HG02678 (cell line): ENCODE results near the gene AK2.
"Not testable (repeated sequence)": the region's sequence is repeated elsewhere in the genome, so short reads cannot be mapped to it uniquely, and the experiment has no call there.

Experiments used
- ATAC-seq: cut with Tn5 transposase; IDR thresholded peaks from one replicate; pipeline ENCODE4 v1.9.1; 2021; ENCODE audit warnings: mild to moderate bottlenecking, moderate library complexity; ENCODE audit not compliant: unreplicated experiment

AK2 gene

GRCh38 chr1:32978854-32979253, 57.8 kb downstream of the AK2 start:
- no peak for ATAC-seq

DNA sequence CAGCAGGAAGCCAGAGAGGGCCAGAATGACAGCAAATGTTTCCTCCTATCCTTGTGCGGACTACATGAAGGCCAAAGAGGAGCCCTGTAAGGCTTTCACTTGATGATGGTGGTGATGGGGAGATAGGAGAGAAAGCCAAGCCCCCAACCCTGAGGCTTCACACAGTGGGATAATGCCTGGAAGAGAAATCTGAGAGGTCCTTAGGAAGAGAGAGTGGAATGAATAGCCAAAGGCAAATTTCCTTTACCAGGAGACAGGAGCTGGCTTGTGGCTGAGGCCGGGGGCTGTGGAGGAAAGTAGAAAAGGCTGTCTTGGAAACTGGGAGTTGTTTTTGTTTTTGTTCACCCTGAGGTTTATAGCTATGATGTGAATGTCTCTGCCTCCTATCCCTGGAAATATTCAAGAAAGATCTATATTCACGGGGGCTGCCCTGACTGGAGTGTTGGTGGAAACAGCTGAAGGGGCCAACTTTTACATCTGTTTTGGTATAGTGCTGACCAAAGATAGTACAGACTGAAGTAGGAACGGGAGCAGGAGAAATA, 59.1 kb downstream of the AK2 start:
- ATAC-seq: no peak

GRCh38 chr1:32975055-32975454, 61.6 kb downstream of the AK2 start:
- not testable (repeated sequence) for ATAC-seq

- ATAC-seq: not testable (repeated sequence)
Observed at GRCh38 chr1:32973458-32973857, 63.2 kb downstream of the AK2 start.

DNA sequence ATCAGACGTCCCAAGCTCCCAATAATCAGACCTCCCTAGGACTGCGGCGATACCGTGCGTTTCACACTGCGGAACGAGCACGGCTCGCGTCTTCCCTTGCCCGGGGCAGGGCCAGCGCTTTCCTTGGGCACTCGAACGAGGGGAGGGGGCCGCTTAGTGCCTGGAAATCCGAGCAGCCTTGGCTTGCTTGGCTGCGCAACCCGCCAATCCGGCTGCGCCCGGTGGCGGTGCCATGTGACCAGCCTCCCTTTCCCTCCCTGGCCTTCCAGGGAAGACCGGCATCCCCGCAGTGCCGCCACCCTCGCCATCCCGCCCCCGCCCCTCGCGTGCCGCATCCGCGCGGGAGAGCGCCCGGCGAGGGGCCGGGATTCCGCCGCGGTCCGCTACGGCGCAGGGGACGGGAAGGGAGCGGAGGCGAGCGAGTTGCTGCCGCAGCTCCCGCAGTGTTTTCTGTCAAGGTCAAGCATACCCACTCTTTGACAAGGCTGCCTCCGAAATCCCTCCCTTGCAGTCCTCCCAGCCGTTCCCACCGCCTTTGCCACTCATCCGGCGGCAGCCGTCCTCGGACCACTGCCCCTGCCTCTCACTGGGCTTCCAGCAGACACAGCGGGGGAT, 63.8 kb downstream of the AK2 start:
- no peak for ATAC-seq

- ATAC-seq: no peak
Observed at GRCh38 chr1:32971576-32971975, 65.1 kb downstream of the AK2 start.

GRCh38 chr1:32971156-32971555, 65.5 kb downstream of the AK2 start:
- no peak for ATAC-seq

DNA sequence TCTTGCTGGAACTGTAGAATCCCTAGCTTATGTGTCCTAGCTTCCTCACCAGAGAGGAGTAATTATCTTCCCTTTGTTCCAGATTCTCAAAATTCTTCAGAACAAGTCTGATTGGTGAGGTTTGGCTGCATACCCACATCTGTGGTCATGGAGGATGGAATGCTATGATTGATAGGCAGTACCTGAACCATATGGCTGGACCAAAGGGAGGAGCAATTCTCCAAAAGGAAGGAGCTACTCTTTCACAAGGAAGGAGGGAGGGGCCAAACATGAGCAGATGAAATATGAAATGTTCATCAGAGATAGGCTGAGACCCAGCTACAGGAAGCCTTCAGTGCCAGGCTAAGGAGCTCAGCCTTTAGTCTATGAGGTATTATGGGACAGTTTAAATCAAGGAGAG, 67.1 kb downstream of the AK2 start:
- no peak for ATAC-seq

DNA sequence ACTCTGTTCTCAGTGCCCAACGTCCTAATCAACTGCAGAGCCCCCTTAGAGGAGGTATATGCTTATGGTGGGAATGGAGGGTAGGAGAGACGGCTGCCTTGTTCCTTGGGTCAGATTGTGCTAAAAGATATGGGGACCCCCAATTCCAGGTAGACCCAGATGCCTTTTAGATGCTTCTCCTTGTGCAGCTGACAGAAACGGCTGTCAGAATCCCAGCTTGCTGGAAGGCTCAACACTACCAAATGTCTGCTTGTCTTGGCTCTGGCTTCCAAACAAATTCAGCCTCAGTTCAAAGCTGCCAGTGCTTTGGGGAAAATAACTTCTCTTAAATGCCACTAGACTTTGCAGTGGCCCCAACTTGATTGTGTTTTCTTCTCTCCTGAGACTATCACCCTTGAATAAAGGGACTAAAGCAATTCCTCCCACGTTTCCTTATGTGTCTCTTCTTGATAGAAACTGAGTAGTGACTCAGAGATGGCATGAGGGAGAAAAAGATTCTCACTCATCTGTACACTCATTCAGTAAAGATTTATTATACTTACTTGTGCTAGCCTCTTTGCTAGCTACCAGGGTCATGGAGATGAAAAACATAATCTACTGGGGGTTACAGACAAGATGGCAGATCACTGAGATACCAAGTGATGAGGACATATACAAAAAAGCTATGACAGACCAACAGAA, 68.7 kb downstream of the AK2 start:
- no peak for ATAC-seq

DNA sequence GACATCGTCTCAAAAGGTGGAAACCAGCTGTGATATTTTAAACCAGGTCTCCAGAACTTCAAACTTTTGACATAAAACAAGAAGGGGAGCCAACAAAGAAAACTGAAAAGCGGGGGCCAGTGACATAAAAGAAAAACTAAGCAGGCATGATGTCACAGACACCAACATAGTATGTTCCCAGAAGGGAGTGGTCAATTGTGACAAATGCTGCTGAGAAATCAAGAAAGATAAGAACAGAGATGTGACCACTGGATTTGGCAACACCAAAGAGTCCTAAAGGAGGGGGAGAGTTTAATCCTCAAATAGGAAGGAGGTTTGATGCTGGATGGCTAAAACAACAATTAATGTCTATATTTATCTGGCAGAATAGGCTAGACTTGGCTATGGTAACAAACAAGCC, 69.8 kb downstream of the AK2 start:
- ATAC-seq: no peak

GRCh38 chr1:32965251-32965747, 71.4 kb downstream of the AK2 start:
- no peak for ATAC-seq

DNA sequence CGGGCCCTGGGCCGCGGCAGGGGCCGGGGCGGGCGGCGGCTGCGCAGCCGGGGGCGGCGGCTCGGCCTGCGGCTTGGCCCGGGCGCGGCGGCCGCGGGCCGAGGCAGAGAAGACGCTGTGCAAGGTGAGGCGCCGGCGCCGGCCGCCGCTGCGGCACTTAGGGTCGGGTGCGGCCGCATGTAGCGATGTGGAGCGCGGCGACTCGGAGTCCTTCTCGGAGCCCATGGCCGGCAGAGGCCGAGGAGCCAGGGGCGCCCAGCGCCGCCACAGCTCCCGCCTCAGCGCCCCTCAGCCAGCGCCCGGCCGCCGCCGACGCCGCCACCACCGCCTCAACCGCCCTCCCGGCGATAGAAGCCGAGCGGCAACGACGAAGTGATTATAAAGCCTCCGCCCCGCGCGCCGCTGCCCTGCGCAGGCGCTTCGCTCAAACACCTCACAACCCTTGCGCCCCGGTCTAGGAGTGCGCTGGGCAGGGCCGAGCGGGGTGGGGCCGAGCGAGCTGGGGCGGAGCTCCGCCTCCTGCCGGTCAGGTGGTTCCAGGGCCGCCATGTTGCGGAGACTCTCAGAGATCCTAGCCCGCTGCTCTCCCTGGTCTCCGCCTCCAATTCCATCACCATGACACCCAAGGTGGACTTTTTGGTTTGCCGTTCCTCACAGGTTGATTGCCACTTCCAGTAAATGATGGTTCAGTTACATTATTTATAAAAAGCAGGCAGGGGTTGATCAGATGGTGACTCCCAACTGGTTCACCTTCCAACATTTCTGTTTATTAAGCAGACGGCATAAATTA, 72.0 kb downstream of the AK2 start, which contains the start of gene RNF19B:
RNF19B (minus strand) TSS at position 349 of the 790 bp plus-strand sequence; CDS start at position 225, 124 bp downstream.
- ATAC-seq: peak; percentile 84

- peak; percentile 22 for ATAC-seq
Observed at GRCh38 chr1:32963746-32964460, 72.8 kb downstream of the AK2 start.

DNA sequence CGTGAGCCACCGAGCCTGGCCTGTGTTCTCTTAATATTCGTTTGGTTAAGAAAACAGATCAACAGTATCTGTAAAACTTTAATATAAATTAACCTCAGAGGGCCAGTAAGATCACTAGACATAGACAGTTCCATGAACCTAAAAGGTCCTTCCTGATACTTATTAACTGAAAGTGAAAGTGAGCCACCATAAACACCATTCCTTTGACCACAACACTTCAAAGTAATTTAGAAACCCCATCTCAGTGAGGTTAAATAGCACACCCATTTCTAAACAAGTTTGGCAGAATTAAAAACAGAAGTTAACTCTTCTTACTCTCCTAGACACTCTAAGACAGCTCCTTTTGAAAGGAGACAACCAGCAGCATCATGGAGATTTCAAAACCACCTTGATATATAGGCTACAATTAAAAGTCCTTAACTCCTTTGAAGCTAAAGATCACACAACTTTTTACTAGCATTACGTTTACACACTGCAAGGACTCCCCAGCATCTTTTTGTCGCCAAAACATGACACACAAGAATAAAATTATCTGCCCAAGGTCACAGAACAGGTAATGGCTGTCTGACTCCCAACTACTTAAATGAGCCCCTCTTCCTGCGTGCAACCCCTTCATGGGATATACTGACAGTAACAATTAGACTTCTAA, 74.3 kb downstream of the AK2 start:
- ATAC-seq: no peak

DNA sequence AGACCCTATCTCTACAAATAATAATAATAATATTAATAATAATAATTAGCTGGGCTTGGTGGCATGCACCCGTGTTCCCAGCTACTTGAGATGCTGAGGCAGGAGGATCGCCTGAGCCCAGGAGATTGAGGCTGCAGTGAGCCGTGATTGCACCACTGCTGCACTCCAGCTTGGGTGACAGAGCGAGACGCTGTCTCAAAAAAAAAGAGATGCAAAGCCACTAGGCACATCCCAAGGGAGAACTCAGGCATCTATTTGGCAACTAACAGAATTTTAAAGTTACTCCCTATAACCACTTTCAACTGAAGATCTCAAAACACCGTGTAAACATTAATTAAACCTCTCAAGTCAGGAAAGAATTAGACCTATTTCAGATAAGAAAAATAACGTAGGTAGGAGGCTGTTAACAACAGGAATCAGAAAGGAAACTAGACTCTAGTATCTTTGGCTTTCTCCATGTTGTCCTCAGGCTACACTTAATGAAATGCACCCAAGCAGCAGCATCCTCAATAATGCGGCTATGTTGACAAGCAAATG, 75.8 kb downstream of the AK2 start:
- ATAC-seq: no peak

DNA sequence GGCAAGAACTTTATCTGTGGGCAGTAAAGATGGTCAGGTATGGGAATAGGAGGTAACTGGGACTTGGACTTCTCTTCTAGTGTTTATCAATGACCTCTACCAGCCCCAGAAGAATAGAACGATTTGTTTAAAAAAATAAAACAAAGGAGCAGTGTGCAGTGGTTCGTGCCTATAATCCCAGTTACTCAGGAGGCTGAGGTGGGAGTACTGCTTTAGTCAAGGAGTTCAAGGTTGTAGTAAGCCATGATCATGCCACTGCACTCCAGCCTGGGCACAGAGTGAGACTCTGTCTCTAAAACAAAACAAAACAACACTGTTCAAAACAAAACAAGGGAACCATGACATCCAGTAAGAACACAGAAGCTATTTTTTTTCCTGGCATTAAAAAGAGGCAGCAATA, 76.3 kb downstream of the AK2 start:
- no peak for ATAC-seq

DNA sequence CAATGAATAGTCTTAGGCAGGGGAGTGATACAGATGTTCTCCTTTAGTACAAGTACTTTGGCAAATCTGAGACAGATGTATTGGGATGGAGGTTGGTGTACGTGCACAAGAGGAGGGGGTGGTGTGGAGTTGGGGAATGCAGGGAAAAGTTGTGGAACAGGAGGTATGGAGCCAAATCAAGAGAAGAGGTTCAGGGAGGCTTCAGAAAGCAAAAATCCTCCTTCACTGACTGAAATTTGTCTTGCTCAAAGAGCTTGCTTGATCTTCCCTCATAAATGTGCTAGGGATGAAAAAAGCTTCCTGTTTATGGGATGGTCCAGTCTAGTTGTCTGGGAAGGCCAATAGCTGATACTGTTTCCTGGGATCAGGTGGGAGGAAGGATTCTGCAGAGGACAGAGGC, 77.9 kb downstream of the AK2 start:
- no peak for ATAC-seq
